WTC11 (cell line): ENCODE results near the gene LGR4. TPM values are rescaled to one million over a fixed set of nuclear protein-coding genes. Genes with fewer than 3 reads are reported as not detected.

Experiments used
- ATAC-seq: fragments of 200-7000 bp; cut with Tn5 transposase; 2 replicates; pipeline ENCODE4 v1.10.0; 2021; ENCODE audit warnings: mild to moderate bottlenecking, moderate library complexity
- CTCF ChIA-PET: fragments of 300-600 bp; sonication (Branson Sonifier 250); formaldehyde crosslinking; loops from one replicate; lab custom pipeline; 2021; ENCODE audit warnings: antibody characterized with exemption; lab: Charles Lee
- POLR2A ChIA-PET: fragments of 350-600 bp; sonication (Branson Sonifier 250); formaldehyde crosslinking; loops from one replicate; lab custom pipeline; 2021; ENCODE audit warnings: antibody characterized with exemption; lab: Charles Lee
- DNase-seq: peaks from one replicate; pipeline ENCODE4 v3.0.0; 2021; ENCODE audit warnings: low spot score
- H3K27ac Mint-ChIP-seq: 2 replicates; pipeline ENCODE4 v1.8.0; 2021; ENCODE audit warnings: mixed read lengths
- H3K27me3 Mint-ChIP-seq: 2 replicates; pipeline ENCODE4 v1.8.0; 2021; ENCODE audit warnings: low read depth, mild to moderate bottlenecking, moderate library complexity, mixed read lengths
- H3K36me3 Mint-ChIP-seq: 2 replicates; pipeline ENCODE4 v1.8.0; 2021; ENCODE audit warnings: mixed read lengths
- H3K4me1 Mint-ChIP-seq: 2 replicates; pipeline ENCODE4 v1.8.0; 2022; ENCODE audit warnings: mixed read lengths
- H3K4me3 Mint-ChIP-seq: 2 replicates; pipeline ENCODE4 v1.8.0; 2021; ENCODE audit warnings: mild to moderate bottlenecking, moderate library complexity, mixed read lengths
- H3K9me3 Mint-ChIP-seq: 2 replicates; pipeline ENCODE4 v1.8.0; 2021; ENCODE audit warnings: mixed read lengths
- CDX4 ChIP-seq: fragments of 250-450 bp; sonication (Bioruptor Pico); IDR thresholded peaks from 2 replicates; pipeline ENCODE4 v1.9.0; 2021; ENCODE audit warnings: moderate library complexity, mild to moderate bottlenecking, inconsistent platforms, borderline replicate concordance
- ERG ChIP-seq: fragments of 250-450 bp; sonication (Bioruptor Pico); IDR thresholded peaks from 2 replicates; pipeline ENCODE4 v1.8.0; 2021; ENCODE audit warnings: mild to moderate bottlenecking
- FOXJ3 ChIP-seq: sonication (generic); formaldehyde crosslinking; IDR thresholded peaks from 2 replicates; pipeline ENCODE4 v1.9.0; 2021; ENCODE audit warnings: missing genetic modification reagents, mild to moderate bottlenecking, borderline replicate concordance
- FOXK1 ChIP-seq: sonication (generic); formaldehyde crosslinking; IDR thresholded peaks from 2 replicates; pipeline ENCODE4 v1.8.0; 2022; ENCODE audit warnings: mild to moderate bottlenecking, moderate library complexity, missing genetic modification reagents
- HMGXB4 ChIP-seq: sonication (generic); formaldehyde crosslinking; IDR thresholded peaks from 2 replicates; pipeline ENCODE4 v1.8.1; 2023; ENCODE audit warnings: mild to moderate bottlenecking, moderate library complexity, missing genetic modification reagents
- JAZF1 ChIP-seq: fragments of 250-450 bp; sonication (Bioruptor Pico); IDR thresholded peaks from 2 replicates; pipeline ENCODE4 v1.9.0; 2021; ENCODE audit warnings: moderate library complexity, mild to moderate bottlenecking, inconsistent platforms
- KAT7 ChIP-seq: sonication (generic); formaldehyde crosslinking; IDR thresholded peaks from 2 replicates; pipeline ENCODE4 v1.8.1; 2023; ENCODE audit warnings: missing genetic modification reagents, mild to moderate bottlenecking, borderline replicate concordance
- MAX ChIP-seq: sonication (generic); formaldehyde crosslinking; IDR thresholded peaks from 2 replicates; pipeline ENCODE4 v1.8.0; 2022; ENCODE audit warnings: mild to moderate bottlenecking, missing genetic modification reagents
- MYBL2 ChIP-seq: sonication (generic); formaldehyde crosslinking; IDR thresholded peaks from 2 replicates; pipeline ENCODE4 v1.8.1; 2023; ENCODE audit warnings: mild to moderate bottlenecking, moderate library complexity, missing genetic modification reagents
- OVOL2 ChIP-seq: fragments of 250-450 bp; sonication (Bioruptor Pico); IDR thresholded peaks from 2 replicates; pipeline ENCODE4 v1.9.0; 2021; ENCODE audit warnings: mild to moderate bottlenecking, borderline replicate concordance
- SMAD3 ChIP-seq: sonication (generic); formaldehyde crosslinking; IDR thresholded peaks from 2 replicates; pipeline ENCODE4 v1.8.0; 2022; ENCODE audit warnings: missing genetic modification reagents, mild to moderate bottlenecking, borderline replicate concordance
- SMAD4 ChIP-seq: sonication (generic); formaldehyde crosslinking; IDR thresholded peaks from 2 replicates; pipeline ENCODE4 v1.8.0; 2022; ENCODE audit warnings: mild to moderate bottlenecking, missing genetic modification reagents
- TEAD1 ChIP-seq: sonication (generic); formaldehyde crosslinking; IDR thresholded peaks from 2 replicates; pipeline ENCODE4 v1.8.0; 2022; ENCODE audit warnings: mild to moderate bottlenecking, missing genetic modification reagents
- TEAD4 ChIP-seq: sonication (generic); formaldehyde crosslinking; IDR thresholded peaks from 2 replicates; pipeline ENCODE4 v1.8.0; 2022; ENCODE audit warnings: mild to moderate bottlenecking, missing genetic modification reagents
- ZNF121 ChIP-seq: sonication (generic); formaldehyde crosslinking; IDR thresholded peaks from 2 replicates; pipeline ENCODE4 v1.8.0; 2023; ENCODE audit warnings: missing genetic modification reagents
- ZNF219 ChIP-seq: sonication (generic); formaldehyde crosslinking; IDR thresholded peaks from 2 replicates; pipeline ENCODE4 v1.8.0; 2023; ENCODE audit warnings: missing genetic modification reagents, mild to moderate bottlenecking, borderline replicate concordance
- ZNF423 ChIP-seq: fragments of 250-450 bp; sonication (Bioruptor Pico); IDR thresholded peaks from 2 replicates; pipeline ENCODE4 v2.1.2; 2022; ENCODE audit warnings: mild to moderate bottlenecking, moderate library complexity
- total RNA-seq: library from RNA; stranded (reverse); gene quantifications from 3 replicates; pipeline ENCODE4 v1.2.3, GENCODE V29; 2021
- TF ChIP-seq, protein P1 (sequence below): sonication (generic); formaldehyde crosslinking; IDR thresholded peaks from 2 replicates; pipeline ENCODE4 v1.8.1; 2022; ENCODE audit warnings: missing genetic modification reagents, borderline replicate concordance
- TF ChIP-seq, protein P2 (sequence below): sonication (generic); formaldehyde crosslinking; IDR thresholded peaks from 2 replicates; pipeline ENCODE4 v1.8.1; 2023; ENCODE audit warnings: mild to moderate bottlenecking, missing genetic modification reagents, moderate library complexity
- TF ChIP-seq, protein P3 (sequence below): sonication (generic); formaldehyde crosslinking; IDR thresholded peaks from 2 replicates; pipeline ENCODE4 v1.8.1; 2022; ENCODE audit warnings: low read depth, missing genetic modification reagents, borderline replicate concordance
- TF ChIP-seq, protein P4 (sequence below): sonication (generic); formaldehyde crosslinking; conservative IDR thresholded peaks from 2 replicates; pipeline ENCODE4 v1.8.1; 2023; ENCODE audit warnings: mild to moderate bottlenecking, low read depth, missing genetic modification reagents, moderate library complexity

The LGR4 gene
- total RNA-seq, 1 experiment from 2014 or later: 53.8 TPM

DNA sequence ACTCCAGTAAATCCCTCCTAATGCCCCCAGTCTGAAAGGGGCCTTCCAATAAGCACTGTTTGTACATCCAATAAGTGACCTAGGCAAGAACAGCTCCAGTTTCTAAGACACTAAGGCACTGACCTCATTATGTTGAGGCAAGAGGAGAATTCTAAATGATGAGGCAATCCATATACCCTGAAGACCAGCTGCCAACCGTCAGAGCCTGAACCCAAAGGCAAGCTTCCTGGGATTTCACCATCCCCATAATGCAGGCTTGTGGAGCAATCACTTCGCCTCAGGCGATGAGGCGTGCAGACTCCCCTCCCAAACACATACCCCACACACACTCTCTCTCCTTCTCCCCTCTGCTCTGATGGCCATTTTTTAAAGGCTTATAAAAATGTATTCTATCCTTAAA lies 49.5 kb downstream of the LGR4 start (continued):
- TF ChIP-seq ZNF423 (CRISPR knock-in tag) (no peak), FOXK1 (CRISPR knock-in tag) (no peak), OVOL2 (CRISPR knock-in tag) (no peak), HMGXB4 (CRISPR knock-in tag) (no peak), JAZF1 (CRISPR knock-in tag) (no peak), ZNF219 (CRISPR knock-in tag) (no peak), MYBL2 (no peak), KAT7 (no peak)
- TF ChIP-seq, protein P1, sequence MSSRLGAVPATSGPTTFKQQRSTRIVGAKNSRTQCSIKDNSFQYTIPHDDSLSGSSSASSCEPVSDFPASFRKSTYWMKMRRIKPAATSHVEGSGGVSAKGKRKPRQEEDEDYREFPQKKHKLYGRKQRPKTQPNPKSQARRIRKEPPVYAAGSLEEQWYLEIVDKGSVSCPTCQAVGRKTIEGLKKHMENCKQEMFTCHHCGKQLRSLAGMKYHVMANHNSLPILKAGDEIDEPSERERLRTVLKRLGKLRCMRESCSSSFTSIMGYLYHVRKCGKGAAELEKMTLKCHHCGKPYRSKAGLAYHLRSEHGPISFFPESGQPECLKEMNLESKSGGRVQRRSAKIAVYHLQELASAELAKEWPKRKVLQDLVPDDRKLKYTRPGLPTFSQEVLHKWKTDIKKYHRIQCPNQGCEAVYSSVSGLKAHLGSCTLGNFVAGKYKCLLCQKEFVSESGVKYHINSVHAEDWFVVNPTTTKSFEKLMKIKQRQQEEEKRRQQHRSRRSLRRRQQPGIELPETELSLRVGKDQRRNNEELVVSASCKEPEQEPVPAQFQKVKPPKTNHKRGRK (CRISPR knock-in tag): no peak
- TF ChIP-seq, protein P2, sequence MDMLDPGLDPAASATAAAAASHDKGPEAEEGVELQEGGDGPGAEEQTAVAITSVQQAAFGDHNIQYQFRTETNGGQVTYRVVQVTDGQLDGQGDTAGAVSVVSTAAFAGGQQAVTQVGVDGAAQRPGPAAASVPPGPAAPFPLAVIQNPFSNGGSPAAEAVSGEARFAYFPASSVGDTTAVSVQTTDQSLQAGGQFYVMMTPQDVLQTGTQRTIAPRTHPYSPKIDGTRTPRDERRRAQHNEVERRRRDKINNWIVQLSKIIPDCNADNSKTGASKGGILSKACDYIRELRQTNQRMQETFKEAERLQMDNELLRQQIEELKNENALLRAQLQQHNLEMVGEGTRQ (CRISPR knock-in tag): no peak
- TF ChIP-seq, protein P3, sequence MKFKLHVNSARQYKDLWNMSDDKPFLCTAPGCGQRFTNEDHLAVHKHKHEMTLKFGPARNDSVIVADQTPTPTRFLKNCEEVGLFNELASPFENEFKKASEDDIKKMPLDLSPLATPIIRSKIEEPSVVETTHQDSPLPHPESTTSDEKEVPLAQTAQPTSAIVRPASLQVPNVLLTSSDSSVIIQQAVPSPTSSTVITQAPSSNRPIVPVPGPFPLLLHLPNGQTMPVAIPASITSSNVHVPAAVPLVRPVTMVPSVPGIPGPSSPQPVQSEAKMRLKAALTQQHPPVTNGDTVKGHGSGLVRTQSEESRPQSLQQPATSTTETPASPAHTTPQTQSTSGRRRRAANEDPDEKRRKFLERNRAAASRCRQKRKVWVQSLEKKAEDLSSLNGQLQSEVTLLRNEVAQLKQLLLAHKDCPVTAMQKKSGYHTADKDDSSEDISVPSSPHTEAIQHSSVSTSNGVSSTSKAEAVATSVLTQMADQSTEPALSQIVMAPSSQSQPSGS (CRISPR knock-in tag): no peak
- TF ChIP-seq, protein P4, sequence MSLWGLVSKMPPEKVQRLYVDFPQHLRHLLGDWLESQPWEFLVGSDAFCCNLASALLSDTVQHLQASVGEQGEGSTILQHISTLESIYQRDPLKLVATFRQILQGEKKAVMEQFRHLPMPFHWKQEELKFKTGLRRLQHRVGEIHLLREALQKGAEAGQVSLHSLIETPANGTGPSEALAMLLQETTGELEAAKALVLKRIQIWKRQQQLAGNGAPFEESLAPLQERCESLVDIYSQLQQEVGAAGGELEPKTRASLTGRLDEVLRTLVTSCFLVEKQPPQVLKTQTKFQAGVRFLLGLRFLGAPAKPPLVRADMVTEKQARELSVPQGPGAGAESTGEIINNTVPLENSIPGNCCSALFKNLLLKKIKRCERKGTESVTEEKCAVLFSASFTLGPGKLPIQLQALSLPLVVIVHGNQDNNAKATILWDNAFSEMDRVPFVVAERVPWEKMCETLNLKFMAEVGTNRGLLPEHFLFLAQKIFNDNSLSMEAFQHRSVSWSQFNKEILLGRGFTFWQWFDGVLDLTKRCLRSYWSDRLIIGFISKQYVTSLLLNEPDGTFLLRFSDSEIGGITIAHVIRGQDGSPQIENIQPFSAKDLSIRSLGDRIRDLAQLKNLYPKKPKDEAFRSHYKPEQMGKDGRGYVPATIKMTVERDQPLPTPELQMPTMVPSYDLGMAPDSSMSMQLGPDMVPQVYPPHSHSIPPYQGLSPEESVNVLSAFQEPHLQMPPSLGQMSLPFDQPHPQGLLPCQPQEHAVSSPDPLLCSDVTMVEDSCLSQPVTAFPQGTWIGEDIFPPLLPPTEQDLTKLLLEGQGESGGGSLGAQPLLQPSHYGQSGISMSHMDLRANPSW (CRISPR knock-in tag): no peak

DNA sequence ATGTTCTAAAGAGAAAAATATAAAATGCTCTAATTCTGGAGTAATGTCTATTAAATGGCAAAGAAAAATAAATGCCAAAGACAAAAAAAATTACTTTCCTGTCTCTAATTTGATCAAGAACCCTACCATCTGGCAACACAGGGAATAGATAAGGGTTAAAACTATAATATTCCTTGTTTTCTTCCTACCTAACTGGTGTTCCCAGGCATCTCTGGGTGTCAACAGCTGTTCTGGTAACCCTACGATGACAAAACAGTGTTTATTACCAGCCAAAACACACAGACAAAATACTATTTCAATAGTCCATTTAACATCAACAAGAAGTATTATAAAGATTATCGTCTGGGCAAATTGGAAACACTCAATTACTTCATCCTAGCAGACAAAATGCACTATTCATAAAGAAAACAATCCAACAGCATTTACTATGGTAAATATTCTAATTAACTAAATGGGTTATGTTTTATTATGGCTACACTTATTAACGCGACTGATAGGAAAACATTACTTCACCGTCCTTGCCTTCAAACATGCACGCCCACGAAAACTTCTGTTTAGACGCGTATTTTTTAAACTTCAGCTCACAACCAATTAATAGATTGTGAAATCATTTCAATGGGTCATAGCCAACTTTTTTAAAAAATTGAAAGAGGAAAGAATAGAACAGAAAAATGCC lies 50.6 kb downstream of the LGR4 start:
- H3K27ac Mint-ChIP-seq: peak overlapping the region; percentile 60
- CTCF ChIA-PET: interaction anchor here (0.5 kb wide), 1 partner anchor 445 kb away, joined by 3 read pairs; no protein-coding TSS in a partner anchor
- no peaks in the 10 kb centered on the region for H3K9me3 Mint-ChIP-seq
- POLR2A ChIA-PET: no interaction called here
- no peak overlapping the region for H3K4me3 Mint-ChIP-seq
- no peaks in the 10 kb centered on the region for H3K27me3 Mint-ChIP-seq
- no peak for ATAC-seq
- peaks cover 67% of the 10 kb centered on the region for H3K4me1 Mint-ChIP-seq
- TF ChIP-seq KAT7 (no peak), TEAD1 (CRISPR knock-in tag) (no peak), ZNF121 (CRISPR knock-in tag) (no peak), ERG (CRISPR knock-in tag) (no peak), FOXJ3 (CRISPR knock-in tag) (no peak), TEAD4 (no peak), MAX (CRISPR knock-in tag) (no peak), SMAD3 (no peak), CDX4 (CRISPR knock-in tag) (no peak), SMAD4 (no peak)
- TF ChIP-seq, protein P2 (CRISPR knock-in tag): no peak
- no peak for DNase-seq
- no peaks in the 10 kb centered on the region for H3K36me3 Mint-ChIP-seq
